Activated CD8-positive, alpha-beta T cell treated with anti-CD3 and anti-CD28 coated beads, Interleukin-2, amount 10 ng/mL, durations not matched to agents 7 days and 5 days (primary cell): ENCODE measurements around the gene MIEF1. TPM values are rescaled to one million over a fixed set of nuclear protein-coding genes. Genes with fewer than 3 reads are reported as not detected.
A peak's percentile ranks its signal among the peaks of the same experiment; 100 is the strongest.

Experiments
- ATAC-seq: fragments of 150-1000 bp; cut with Tn5 transposase; one replicate; pipeline ENCODE4 v1.10.0; 2021; ENCODE audit warnings: moderate library complexity
- CTCF ChIA-PET: fragments of 350-600 bp; sonication (Branson Sonifier 250); formaldehyde crosslinking; loops from one replicate; lab custom pipeline; 2021; ENCODE audit warnings: antibody characterized with exemption; lab: Charles Lee
- POLR2A ChIA-PET: fragments of 350-600 bp; sonication (Branson Sonifier 250); formaldehyde crosslinking; loops from one replicate; lab custom pipeline; 2021; ENCODE audit warnings: antibody characterized with exemption; lab: Charles Lee
- DNase-seq: peaks from one replicate; pipeline ENCODE4 v3.0.0-alpha.2; 2020
- H3K27ac Mint-ChIP-seq: one replicate; pipeline ENCODE4 v1.8.0; 2021; ENCODE audit warnings: mild to moderate bottlenecking, mixed read lengths
- H3K27me3 Mint-ChIP-seq: one replicate; pipeline ENCODE4 v1.8.0; 2021; ENCODE audit warnings: low read depth, mixed read lengths
- H3K36me3 Mint-ChIP-seq: one replicate; pipeline ENCODE4 v1.8.0; 2021; ENCODE audit warnings: low read depth, mixed read lengths
- H3K4me1 Mint-ChIP-seq: one replicate; pipeline ENCODE4 v1.8.0; 2021; ENCODE audit warnings: low read depth, mixed read lengths
- H3K4me3 Mint-ChIP-seq: one replicate; pipeline ENCODE4 v1.8.0; 2021; ENCODE audit warnings: mild to moderate bottlenecking, mixed read lengths
- H3K9me3 Mint-ChIP-seq: one replicate; pipeline ENCODE4 v1.8.0; 2022; ENCODE audit warnings: mixed read lengths; ENCODE audit not compliant: insufficient read depth
- total RNA-seq, 2 experiments: library from RNA; stranded (reverse); gene quantifications; one replicate each; pipeline ENCODE4 v1.2.3, GENCODE V29; 2021

Gene MIEF1
- total RNA-seq, 2 experiments from 2014 or later, result 37.9 to 38.2 TPM

DNA sequence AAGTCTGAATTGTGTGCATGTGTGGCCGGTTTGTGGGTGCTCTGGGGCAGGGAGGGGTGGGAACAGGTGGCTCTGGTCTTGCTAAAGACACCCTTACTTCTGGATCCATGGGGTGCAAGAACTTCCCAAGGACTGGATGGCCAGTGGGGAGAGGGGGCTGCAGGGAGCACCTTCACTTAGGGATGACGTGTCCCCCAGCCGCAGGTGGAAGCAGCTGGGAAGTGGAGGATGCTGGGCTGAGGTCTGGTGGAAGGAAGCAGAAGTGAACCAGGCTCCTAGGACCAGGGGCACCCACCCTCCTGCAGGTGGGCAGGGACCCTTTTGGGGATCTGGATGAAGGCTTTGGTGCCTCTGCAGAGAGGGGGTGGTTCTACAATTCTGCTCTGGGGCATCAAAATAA is 9.9 kb upstream of the MIEF1 start:
- Mint-ChIP-seq H3K4me1 (peaks cover 43% of the 10 kb centered on the region), H3K27ac (no peak overlapping the region), H3K36me3 (peaks cover 5% of the 10 kb centered on the region), H3K9me3 (no peaks in the 10 kb centered on the region), H3K27me3 (no peaks in the 10 kb centered on the region), H3K4me3 (no peak overlapping the region)
- DNase-seq (no peak), ATAC-seq (no peak)
- ChIA-PET POLR2A (interaction anchor here (0.6 kb wide), 1 partner anchor 37 kb away, joined by 3 read pairs; no protein-coding TSS in a partner anchor), CTCF (interaction anchor here (0.8 to 10.2 kb wide), 9 partner anchors 10 to 547 kb away, joined by 3 to 264 read pairs (median 9); partner anchors contain the start of genes ATF4, MIEF1 and TAB1)

DNA sequence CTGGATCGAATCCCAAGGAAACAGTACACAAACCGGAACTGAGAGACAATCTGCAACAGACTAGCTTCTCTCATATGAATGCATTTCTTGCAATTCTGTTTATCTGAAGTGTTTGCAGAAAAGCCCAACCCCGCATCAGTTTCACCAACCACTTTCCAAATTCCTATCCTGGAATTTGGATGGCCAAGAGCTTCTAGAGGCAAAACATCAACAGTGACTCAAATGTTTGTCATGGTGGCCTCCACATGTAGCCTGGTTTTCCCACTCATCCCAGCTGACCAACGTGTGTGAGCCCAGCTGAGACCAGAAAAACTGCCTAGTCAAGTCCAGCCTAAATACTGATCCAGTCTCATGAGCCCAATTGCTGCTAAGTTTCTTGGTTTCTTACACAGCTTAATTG is 8.3 kb upstream of the MIEF1 start:
- H3K27me3 Mint-ChIP-seq, result peaks cover 1% of the 10 kb centered on the region
- peak overlapping the region; percentile 47 for H3K27ac Mint-ChIP-seq

DNA sequence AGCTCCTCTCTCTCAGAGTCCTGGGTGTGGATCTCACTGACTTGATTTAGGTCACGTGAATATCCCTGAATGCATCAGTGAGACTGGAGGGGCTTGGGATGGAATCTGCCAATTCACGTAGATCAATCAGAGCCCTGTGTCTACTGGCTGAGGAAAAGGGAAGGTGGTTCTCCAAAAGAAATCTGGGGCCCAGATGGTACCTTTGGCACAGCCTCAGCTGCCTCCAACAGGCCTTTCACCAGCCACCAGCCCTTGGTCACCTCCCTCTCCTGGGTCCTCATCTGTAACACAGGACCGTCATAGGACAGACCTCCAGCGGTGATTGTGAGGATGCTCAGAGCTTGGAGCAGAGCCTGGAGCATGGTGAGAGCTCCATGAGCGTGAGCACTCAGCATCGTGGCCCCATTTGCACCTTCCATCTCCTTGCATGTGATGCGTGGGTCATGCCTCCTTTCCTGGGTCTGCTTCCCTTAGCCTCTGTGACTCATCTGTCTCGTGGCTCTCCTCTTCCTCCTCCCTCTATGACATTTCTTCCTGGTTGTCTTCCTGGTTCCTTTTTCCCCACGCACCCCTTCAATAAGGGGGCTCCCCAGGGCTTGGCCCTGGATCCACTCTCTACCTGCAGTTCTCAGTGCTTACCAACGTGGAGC is 7.5 kb upstream of the MIEF1 start:
- H3K4me3 Mint-ChIP-seq, result no peak overlapping the region

More for the DNA sequence above, 8.3 kb upstream of the MIEF1 start:
- H3K4me1 Mint-ChIP-seq, result peaks cover 44% of the 10 kb centered on the region
- H3K36me3 Mint-ChIP-seq, result no peaks in the 10 kb centered on the region
- CTCF ChIA-PET, result interaction anchor here (0.6 to 10.2 kb wide), 24 partner anchors 9 to 546 kb away, joined by 3 to 264 read pairs (median 6); partner anchors contain the start of genes ATF4, MIEF1 and TAB1
- POLR2A ChIA-PET, result interaction anchor here (1.0 to 2.3 kb wide), 5 partner anchors 8 to 36 kb away, joined by 3 to 10 read pairs (median 7); partner anchors contain the start of genes ATF4 and MIEF1
- ATAC-seq, result no peak
- H3K4me3 Mint-ChIP-seq, result no peak overlapping the region
- no peak for DNase-seq
- H3K9me3 Mint-ChIP-seq, result no peaks in the 10 kb centered on the region

DNA sequence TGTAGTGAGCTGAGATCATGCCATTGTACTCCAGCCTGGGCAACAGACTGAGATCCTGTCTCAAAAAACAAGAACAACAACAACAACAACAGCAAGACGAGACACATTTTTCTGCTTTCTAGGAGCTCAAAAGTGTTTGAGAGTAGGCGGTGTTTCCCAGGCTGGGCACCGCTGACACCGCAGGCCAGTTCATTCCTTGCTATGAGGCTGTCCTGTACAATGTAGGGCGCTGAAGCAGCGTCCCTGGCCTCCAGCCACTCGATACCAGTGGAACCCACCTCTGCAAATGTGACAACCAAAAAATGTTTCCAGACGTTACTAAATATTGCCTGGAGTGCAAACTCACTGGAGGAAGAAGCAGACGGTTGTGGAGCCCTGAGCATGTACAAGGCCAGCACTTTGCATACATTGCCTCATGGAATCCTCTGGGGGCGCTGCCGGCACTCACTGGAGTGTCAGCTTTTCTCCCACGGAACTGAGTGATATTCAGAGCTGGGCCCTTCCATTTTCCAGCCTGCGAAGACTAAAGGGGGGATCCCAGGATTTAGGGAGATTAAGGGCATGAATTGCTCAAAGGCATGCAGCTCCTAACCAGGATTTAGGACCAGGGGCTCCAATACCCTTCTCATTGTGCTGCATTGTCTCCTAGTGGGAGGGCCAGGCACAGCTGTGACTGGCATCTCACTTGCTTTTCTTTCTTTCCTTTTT is 5.8 kb upstream of the MIEF1 start:
- Mint-ChIP-seq H3K27ac (no peak overlapping the region), H3K9me3 (no peaks in the 10 kb centered on the region), H3K36me3 (no peaks in the 10 kb centered on the region), H3K27me3 (peaks cover 6% of the 10 kb centered on the region), H3K4me1 (peaks cover 25% of the 10 kb centered on the region), H3K4me3 (no peak overlapping the region)
- peak; percentile 80 for ATAC-seq
- CTCF ChIA-PET, result interaction anchor here (0.9 to 10.2 kb wide), 26 partner anchors 9 to 544 kb away, joined by 3 to 264 read pairs (median 4); partner anchors contain the start of genes ATF4 and TAB1
- DNase-seq, result peak; percentile 73
- POLR2A ChIA-PET, result interaction anchor here (0.6 to 2.1 kb wide), 3 partner anchors 24 to 29 kb away, joined by 3 to 7 read pairs (median 4); partner anchors contain the start of gene ATF4

More for the DNA sequence above, 7.5 kb upstream of the MIEF1 start:
- no peak for DNase-seq
- Mint-ChIP-seq H3K27me3 (peaks cover 6% of the 10 kb centered on the region), H3K4me1 (peaks cover 37% of the 10 kb centered on the region), H3K36me3 (no peaks in the 10 kb centered on the region), H3K27ac (no peak overlapping the region), H3K9me3 (no peaks in the 10 kb centered on the region)
- CTCF ChIA-PET, result interaction anchor here (0.6 to 10.2 kb wide), 18 partner anchors 8 to 545 kb away, joined by 3 to 264 read pairs (median 6); partner anchors contain the start of genes ATF4, MIEF1 and TAB1
- POLR2A ChIA-PET, result interaction anchor here (1.0 to 2.3 kb wide), 5 partner anchors 7 to 35 kb away, joined by 3 to 10 read pairs (median 7); partner anchors contain the start of genes ATF4 and MIEF1
- ATAC-seq, result no peak

DNA sequence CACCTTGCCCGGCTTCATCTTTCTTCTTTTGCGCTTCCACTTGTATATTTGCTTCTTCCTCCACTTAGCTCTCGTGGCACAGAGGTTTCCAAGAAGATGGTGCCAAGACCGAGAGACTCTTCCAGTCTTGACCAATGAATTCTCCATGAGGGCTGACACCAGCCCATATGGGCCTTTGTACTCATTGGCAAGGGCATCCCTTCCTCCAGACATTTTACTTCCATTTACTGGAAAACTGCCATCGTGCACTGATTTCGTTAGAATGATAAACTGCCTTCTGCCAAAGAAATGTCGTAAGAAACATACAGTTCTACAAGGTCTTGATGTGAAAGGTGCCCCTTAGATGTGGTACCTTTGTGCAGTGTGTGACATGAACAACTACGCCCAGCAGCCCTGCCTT is 4.7 kb upstream of the MIEF1 start:
- H3K27me3 Mint-ChIP-seq, result peaks cover 6% of the 10 kb centered on the region
- H3K27ac Mint-ChIP-seq, result no peak overlapping the region

DNA sequence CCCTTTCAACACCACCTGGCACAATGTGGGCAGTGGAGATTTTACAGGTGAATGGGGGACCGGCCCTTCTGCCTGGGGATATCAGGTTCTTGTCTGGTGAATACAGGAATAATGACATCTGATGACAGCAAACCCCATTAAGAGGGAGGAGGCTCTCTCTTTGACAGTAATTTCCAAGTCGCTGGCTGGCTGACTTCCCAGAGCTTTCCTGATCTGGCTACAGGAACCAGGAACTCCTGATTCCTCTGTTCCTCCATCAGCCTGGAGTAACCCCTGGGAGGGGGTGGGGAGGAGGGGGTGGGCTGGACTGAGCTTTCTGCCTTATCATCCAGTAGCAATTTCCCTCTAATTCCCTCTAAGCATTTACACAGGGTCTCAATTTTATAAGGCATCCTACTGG is 3.7 kb upstream of the MIEF1 start:
- ATAC-seq (no peak), DNase-seq (no peak)
- Mint-ChIP-seq H3K4me3 (no peak overlapping the region), H3K9me3 (no peaks in the 10 kb centered on the region), H3K36me3 (peaks cover 5% of the 10 kb centered on the region), H3K4me1 (peaks cover 34% of the 10 kb centered on the region), H3K27me3 (peaks cover 6% of the 10 kb centered on the region), H3K27ac (no peak overlapping the region)
- CTCF ChIA-PET, result interaction anchor here (1.4 to 10.2 kb wide), 3 partner anchors 9 to 30 kb away, joined by 4 to 264 read pairs (median 42); no protein-coding TSS in a partner anchor
- POLR2A ChIA-PET, result interaction anchor here (0.6 kb wide), 1 partner anchor 17 kb away, joined by 3 read pairs; no protein-coding TSS in a partner anchor

More for the DNA sequence above, 4.7 kb upstream of the MIEF1 start:
- DNase-seq (no peak), ATAC-seq (no peak)
- H3K4me3 Mint-ChIP-seq, result no peak overlapping the region
- H3K9me3 Mint-ChIP-seq, result no peaks in the 10 kb centered on the region
- ChIA-PET POLR2A (interaction anchor here (0.7 to 2.1 kb wide), 2 partner anchors 22 to 25 kb away, joined by 4 to 7 read pairs; partner anchors contain the start of gene ATF4), CTCF (interaction anchor here (1.0 to 10.2 kb wide), 6 partner anchors 12 to 33 kb away, joined by 3 to 264 read pairs (median 8); no protein-coding TSS in a partner anchor)
- peaks cover 32% of the 10 kb centered on the region for H3K4me1 Mint-ChIP-seq
- peaks cover 2% of the 10 kb centered on the region for H3K36me3 Mint-ChIP-seq

DNA sequence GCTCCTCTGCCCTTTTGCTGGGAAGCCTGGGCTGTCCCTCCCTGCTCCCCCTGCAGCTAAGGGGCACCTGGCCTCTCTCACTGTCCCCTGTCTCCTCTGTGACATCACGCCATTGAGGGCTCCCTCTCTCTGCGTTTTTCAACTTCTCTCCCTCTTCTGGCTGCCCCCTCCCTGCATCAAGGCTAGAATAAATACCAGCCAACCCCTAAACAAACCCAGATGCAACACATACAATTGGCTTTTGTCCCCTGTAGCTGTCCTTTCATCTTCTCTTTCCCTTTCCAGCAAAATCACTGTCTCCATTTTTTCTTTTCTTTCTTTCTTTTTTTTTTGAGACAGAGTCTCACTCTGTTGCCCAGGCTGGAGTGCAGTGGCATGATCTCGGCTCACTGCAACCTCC is 3.3 kb upstream of the MIEF1 start:
- ChIA-PET CTCF (interaction anchor here (1.4 to 10.2 kb wide), 3 partner anchors 9 to 30 kb away, joined by 4 to 264 read pairs (median 4); no protein-coding TSS in a partner anchor), POLR2A (interaction anchor here (0.6 to 1.0 kb wide), 3 partner anchors 17 to 23 kb away, joined by 3 read pairs; partner anchors contain the start of gene ATF4)
- Mint-ChIP-seq H3K4me1 (peaks cover 36% of the 10 kb centered on the region), H3K27ac (no peak overlapping the region), H3K27me3 (peaks cover 6% of the 10 kb centered on the region), H3K4me3 (no peak overlapping the region), H3K9me3 (no peaks in the 10 kb centered on the region), H3K36me3 (peaks cover 8% of the 10 kb centered on the region)
- DNase-seq, result no peak
- no peak for ATAC-seq

DNA sequence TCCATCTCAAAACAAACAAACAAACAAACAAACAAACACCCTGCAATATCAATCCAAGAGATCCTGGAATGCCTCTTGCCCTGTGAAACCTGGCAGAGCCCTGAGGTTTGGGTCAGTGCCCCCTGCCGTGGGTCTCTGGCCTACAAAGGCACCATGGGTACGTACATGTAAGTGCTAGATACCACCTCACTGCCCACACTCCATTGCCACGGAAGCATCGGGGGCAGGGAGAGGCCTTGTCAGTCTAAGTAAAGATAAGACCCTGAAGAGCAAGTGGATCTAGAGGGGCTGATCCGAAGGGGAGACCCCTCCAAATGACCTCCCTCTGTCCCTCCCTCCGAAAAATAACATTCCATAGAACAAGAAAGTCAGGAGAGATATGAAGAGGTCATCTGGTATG is 2.0 kb upstream of the MIEF1 start:
- Mint-ChIP-seq H3K27me3 (peaks cover 6% of the 10 kb centered on the region), H3K27ac (no peak overlapping the region), H3K9me3 (no peaks in the 10 kb centered on the region), H3K4me1 (peaks cover 35% of the 10 kb centered on the region), H3K36me3 (peaks cover 16% of the 10 kb centered on the region), H3K4me3 (no peak overlapping the region)
- no peak for DNase-seq
- no peak for ATAC-seq
- ChIA-PET POLR2A (interaction anchor here (4.3 kb wide), 1 partner anchor 20 kb away, joined by 43 read pairs; the partner anchor contains the start of gene ATF4), CTCF (interaction anchor here (1.4 to 3.8 kb wide), 2 partner anchors 14 to 29 kb away, joined by 4 to 27 read pairs; no protein-coding TSS in a partner anchor)

DNA sequence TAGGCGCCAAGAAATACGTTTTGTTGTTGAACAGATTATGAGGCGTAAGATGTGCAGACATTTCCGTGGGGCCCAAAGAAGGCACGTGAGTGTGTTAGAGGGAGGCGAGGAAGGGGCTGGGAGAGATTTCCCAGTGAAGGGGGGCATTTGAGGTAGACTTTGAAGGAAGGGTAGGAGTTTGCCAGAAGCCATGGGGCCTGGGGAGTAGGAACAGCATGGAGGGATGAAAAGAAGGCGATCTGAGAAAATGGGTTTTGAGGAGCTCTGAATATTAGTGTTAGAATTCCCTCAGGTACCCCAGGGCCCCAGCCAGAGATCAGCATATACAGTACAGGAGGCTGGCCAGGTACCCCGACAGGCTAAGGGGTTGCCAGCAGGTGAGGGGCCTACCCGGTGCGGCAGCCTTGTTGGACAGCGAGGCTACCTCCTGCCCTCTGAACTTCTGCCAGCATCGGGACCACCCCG is 414 bp upstream of the MIEF1 start:
- H3K27ac Mint-ChIP-seq, result peak overlapping the region; percentile 97
- H3K4me3 Mint-ChIP-seq, result peak overlapping the region; percentile 98
- H3K27me3 Mint-ChIP-seq, result peaks cover 6% of the 10 kb centered on the region
- H3K9me3 Mint-ChIP-seq, result no peaks in the 10 kb centered on the region
- CTCF ChIA-PET, result interaction anchor here (0.6 to 4.2 kb wide), 12 partner anchors 8 to 171 kb away, joined by 3 to 31 read pairs (median 4); partner anchors contain the start of genes ATF4 and TAB1
- ATAC-seq (no peak), DNase-seq (no peak)
- H3K36me3 Mint-ChIP-seq, result peaks cover 31% of the 10 kb centered on the region
- H3K4me1 Mint-ChIP-seq, result peaks cover 39% of the 10 kb centered on the region
- POLR2A ChIA-PET, result interaction anchor here (0.7 to 4.3 kb wide), 11 partner anchors 8 to 543 kb away, joined by 3 to 43 read pairs (median 5); partner anchors contain the start of genes ATF4 and TAB1

DNA sequence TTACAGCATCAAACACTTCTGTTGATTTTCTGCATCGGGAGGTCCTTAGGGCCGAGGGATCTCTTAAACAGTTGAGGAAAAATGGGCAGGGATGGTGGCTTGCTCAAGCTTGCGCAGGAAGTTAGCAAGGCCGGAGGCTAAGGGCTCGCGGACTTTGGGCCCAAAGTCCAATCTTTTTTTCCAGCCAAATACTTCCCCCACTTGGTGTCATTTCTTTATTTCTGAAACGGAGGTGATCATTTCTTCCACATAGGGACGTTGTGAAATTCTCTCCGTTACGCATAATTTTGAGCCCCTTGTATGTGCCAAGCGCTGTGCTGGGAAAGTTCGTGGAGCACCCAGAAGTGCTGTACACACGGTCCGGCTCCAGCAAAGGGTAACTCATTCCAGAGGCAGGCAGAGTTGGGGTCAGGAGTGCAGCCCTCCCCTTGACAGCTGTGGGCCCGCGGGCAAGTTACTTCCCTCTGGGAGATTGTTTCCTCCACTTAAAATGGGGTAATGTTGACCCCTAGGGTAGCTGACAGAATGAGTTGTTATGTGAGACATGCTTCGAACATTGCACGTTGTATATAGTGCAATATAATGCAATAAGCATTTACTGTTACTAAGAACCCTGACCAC is 809 bp downstream of the MIEF1 start:
- H3K27ac Mint-ChIP-seq, result peak overlapping the region; percentile 84
- peaks cover 36% of the 10 kb centered on the region for H3K4me1 Mint-ChIP-seq
- DNase-seq (no peak), ATAC-seq (no peak)
- H3K36me3 Mint-ChIP-seq, result peaks cover 35% of the 10 kb centered on the region
- POLR2A ChIA-PET, result interaction anchor here (0.6 to 4.3 kb wide), 6 partner anchors 9 to 541 kb away, joined by 3 to 43 read pairs (median 7); partner anchors contain the start of genes ATF4 and TAB1
- H3K27me3 Mint-ChIP-seq, result peaks cover 6% of the 10 kb centered on the region
- CTCF ChIA-PET, result interaction anchor here (2.0 to 4.2 kb wide), 3 partner anchors 9 to 26 kb away, joined by 6 to 31 read pairs (median 27); no protein-coding TSS in a partner anchor
- H3K9me3 Mint-ChIP-seq, result no peaks in the 10 kb centered on the region
- H3K4me3 Mint-ChIP-seq, result peak overlapping the region; percentile 98
